ENCODE results near the gene RASGRF2.

DNA sequence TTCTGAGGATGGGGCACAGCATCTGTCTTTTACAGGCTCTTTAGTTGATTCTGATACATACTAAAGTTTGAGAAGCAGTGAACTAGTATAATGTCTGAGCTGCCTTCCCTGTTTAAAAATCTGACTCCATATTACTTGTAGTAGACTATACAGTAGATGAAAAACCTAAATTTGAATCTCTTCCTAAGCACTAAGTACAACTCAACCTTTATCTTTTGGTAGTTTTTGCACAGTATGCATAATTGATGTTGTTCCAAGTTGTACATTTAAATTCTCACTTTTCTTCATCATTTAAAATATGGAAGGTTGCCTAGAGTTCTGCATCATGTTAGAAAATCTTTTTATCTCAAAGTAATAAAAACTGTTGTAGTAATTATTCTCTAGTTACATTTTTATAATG is 174.4 kb downstream of the RASGRF2 start:
- TF ChIP-seq, protein P1, sequence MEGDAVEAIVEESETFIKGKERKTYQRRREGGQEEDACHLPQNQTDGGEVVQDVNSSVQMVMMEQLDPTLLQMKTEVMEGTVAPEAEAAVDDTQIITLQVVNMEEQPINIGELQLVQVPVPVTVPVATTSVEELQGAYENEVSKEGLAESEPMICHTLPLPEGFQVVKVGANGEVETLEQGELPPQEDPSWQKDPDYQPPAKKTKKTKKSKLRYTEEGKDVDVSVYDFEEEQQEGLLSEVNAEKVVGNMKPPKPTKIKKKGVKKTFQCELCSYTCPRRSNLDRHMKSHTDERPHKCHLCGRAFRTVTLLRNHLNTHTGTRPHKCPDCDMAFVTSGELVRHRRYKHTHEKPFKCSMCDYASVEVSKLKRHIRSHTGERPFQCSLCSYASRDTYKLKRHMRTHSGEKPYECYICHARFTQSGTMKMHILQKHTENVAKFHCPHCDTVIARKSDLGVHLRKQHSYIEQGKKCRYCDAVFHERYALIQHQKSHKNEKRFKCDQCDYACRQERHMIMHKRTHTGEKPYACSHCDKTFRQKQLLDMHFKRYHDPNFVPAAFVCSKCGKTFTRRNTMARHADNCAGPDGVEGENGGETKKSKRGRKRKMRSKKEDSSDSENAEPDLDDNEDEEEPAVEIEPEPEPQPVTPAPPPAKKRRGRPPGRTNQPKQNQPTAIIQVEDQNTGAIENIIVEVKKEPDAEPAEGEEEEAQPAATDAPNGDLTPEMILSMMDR (IDR thresholded peaks at IDR 0.05), result no peak
- no peak for TF ChIP-seq ZFX (IDR thresholded peaks at IDR 0.05; ENCODE audit: borderline replicate concordance)
